GM18520 (cell line): Measurements from ENCODE around the gene UST.

Experiments used
- ATAC-seq: cut with Tn5 transposase; IDR thresholded peaks from one replicate; pipeline ENCODE4 v1.9.1; 2021; ENCODE audit not compliant: unreplicated experiment

The UST gene

DNA sequence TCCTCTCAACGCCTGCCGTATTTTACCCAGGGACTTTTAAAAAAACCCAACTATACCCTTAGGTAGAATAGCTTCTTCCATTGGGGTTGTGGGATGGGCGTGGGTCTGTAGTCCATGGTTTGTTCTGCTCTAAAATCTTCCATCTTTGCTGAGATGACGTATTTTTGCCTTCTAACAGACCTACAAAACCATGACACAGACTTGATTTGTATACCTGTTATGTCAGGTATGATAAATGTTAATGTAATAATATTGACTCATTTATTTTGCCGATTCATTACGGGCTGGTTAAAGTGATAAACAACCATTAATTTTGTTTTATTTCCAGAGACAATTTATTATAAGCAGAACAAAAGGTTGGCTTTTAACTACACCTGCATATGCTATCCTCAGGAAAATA, 48.7 kb downstream of the UST start:
- no peak for ATAC-seq

- ATAC-seq: no peak
Measured at GRCh38 chr6:148799647-148800046, 52.8 kb downstream of the UST start.

GRCh38 chr6:148800536-148800935, 53.7 kb downstream of the UST start:
- ATAC-seq: no peak

- no peak for ATAC-seq
Measured at GRCh38 chr6:148803979-148804378, 57.1 kb downstream of the UST start.

- no peak for ATAC-seq
Measured at GRCh38 chr6:148805777-148806176, 58.9 kb downstream of the UST start.

DNA sequence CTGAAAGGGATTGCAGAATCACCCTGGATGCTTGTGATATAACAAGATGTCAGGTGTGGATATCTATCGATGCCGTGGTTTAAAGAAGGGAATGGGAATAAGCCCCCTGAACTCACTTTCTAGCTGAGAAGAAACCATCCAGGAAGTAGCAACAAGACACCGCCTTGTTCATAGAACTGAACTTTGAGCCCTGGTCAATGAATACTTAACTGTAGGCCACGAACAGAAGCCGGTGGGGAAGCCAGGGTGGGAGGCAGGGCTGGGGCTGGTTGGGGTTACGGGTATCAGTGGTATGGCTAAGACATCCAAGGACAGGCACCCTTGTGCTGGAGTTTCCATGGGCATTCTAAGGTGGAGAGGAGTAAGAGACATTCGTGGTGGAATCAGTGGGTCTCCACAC, 61.0 kb downstream of the UST start:
- ATAC-seq: no peak

DNA sequence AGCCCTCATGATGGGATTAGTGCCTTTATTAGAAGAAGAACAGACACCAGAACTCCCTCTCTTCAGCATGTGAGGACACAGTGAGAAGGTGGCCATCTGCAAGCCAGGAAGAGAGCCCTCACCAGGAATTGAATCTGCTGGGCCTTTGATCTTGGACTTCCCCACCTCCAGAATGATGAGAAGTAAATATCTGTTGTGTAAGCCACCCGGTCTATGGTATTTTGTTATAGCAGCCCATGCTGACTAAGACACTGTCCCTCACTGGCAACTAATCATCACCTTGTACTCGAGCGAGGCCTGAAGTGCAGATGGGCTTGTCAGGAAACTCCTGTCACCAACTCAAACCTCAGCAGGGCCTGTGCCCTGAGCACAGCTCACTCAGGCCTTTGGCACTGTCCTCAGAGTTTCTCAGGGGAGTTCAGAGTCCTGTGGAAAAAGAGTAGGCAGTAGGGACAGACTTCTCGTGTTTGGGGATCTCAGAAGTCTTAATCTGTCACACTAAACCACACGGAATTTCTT, 62.0 kb downstream of the UST start:
- ATAC-seq: no peak

DNA sequence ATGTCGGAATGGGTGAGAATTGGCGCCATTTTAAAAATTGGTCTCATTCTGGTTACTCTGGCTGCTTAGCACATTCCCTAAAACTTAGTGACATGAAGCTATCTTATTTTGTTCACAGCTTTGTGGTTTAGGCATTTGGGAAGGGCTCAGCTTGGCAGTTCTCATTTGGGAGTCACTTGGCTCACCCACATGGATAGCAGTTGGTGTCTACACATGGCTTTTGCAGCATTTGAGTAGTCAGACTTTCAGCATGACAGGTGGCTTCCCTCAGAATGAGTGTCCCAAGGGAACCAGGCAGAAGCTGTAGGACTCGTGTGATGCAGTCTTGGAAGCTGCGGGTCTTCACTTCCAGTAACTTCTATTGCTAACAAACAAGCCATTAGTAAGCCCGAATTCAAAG, 64.6 kb downstream of the UST start:
- no peak for ATAC-seq

DNA sequence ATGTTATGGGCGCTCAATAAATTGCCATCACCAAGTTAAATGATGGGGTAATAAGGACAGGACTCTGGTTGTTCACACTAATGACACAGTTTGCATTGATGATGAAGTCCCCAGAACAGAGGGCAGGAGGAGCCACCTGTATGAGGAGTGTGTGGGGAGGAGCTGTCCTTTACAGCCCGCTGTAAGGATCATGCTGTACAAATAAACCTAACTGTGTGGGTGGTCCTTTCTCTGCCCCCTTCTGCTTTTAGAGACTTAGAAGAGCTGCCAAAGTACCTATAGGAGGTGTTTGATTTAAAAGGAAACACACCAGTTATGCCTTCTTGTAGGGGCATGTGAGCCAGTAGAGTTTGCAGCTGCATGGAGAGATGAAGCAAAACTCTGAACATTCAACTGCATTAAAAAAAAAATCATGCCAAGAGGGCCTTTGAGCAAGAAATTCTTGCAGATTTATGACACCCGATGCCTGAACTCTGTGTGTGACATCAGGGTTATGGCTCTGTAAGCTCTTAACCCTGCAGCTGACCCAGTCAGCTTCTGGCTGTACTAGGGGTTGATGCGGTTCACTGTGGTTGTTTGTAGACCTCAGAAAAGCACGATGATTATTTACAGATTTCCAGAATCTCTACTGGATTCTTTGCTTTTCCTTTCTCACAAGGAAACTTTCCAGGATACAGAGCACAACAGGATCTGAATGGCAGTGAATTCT, 67.4 kb downstream of the UST start:
- ATAC-seq: no peak

GRCh38 chr6:148814869-148815268, 68.0 kb downstream of the UST start:
- ATAC-seq: no peak

DNA sequence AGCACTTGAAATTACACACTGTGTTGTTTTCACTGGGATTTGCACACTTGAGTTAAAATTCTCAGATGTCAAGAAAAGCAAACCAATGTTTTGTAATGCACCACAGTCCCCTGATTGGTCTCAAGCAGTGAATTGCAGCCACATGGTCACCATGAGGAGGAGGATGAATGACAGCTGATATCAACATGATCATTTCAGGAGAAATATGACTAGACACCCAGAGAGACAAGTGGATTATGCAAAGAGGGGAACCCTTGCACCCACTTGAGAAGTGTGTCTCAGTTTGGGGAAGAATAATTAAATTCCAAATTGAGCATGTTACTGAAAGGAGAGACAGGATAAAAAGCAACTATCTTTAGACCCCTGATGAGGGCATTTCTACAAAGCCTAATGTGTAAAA, 69.3 kb downstream of the UST start:
- ATAC-seq: no peak

DNA sequence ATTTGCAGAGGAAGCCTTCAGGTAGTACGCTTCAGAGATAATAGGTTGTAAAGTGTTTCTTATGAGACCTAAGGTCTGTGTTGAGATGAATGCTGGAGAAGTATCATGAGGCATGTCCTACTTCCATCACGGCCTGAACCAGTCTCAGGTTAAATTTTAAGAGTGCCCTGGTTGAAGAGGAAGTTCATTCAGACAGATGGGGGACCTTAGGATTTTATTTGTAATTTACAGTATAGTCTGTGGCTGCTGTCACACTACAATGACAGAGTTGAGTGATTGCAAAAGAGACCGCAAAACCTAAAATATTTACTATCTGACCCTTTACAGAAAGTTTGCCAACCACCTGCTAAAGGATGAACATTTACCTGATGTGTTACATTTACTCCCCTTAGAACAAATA, 70.9 kb downstream of the UST start:
- ATAC-seq: no peak

GRCh38 chr6:148818939-148819575, 72.2 kb downstream of the UST start:
- no peak for ATAC-seq

DNA sequence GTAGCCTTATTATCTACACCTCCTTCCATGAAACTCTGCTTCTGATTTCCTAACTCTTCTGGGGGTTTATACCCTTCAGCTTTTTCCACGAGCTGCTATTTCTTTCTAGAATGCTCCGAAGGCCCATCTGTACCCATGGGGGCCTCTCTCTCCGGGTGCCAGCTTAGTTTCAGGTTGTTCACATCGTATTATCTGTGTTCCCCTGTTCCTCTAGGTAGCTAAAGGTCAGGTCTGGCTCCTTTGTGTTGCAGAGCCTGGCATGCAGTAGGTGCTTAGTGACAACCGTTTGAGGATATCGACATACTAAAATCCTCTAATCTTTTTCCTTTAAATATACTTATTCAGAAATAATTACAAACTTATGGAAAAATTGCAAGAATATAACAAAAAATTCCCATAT, 73.0 kb downstream of the UST start:
- ATAC-seq: no peak

- ATAC-seq: no peak
Measured at GRCh38 chr6:148822819-148823218, 76.0 kb downstream of the UST start.

GRCh38 chr6:148824291-148824690, 77.5 kb downstream of the UST start:
- ATAC-seq: no peak

DNA sequence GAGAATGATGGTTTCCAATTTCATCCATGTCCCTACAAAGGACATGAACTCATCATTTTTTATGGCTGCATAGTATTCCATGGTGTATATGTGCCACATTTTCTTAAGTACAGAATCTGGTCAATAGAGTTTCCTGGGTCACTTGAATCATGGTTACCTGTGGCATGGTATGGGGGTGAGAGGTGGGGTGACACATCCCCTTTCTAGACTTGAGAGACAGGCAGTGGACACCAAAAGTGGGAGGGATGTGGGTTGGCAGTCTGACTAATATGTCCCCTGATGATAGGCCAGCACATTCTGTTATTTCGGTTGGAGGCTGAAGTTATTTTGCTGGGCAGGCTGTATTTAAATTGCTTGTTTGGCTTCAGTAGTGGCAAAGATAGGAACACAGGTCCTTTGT, 78.1 kb downstream of the UST start:
- no peak for ATAC-seq

- no peak for ATAC-seq
Measured at GRCh38 chr6:148825492-148825891, 78.7 kb downstream of the UST start.

DNA sequence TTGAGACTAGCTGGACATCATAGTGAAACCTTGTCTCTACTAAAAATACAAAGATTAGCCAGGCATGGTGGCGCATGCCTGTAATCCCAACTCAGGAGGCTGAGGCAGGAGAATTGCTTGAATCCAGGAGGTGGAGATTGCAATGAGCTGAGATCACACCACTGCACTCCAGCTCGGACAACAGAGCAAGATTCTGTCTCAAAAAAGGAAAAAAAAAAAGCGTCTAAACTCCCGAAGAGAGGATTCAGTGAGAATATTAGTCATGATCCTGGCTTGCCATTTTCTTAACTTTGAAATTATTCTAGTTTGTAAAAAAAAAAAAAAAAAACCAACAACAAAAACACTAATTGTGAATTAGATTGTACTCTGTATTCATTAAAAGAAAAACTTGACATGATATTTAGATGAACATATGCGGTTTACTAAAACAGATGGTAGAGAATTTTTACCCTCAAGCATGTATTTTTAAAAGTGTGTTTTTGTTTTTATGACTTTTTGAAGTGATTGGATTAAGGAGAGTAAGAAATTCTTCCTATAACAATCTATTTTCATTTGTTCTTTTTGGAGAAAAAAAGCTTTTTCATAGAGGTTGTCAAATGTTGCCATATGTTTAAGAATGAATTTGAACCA, 80.7 kb downstream of the UST start:
- ATAC-seq: no peak

GRCh38 chr6:148828047-148828446, 81.2 kb downstream of the UST start:
- no peak for ATAC-seq

GRCh38 chr6:148829415-148830101, 82.7 kb downstream of the UST start:
- ATAC-seq: no peak

GRCh38 chr6:148830614-148831013, 83.8 kb downstream of the UST start:
- ATAC-seq: no peak
